HG03558 (cell line): Measurements from ENCODE around the gene FOXRED1.
A peak's percentile ranks its signal among the peaks of the same experiment; 100 is the strongest.
"Not testable (repeated sequence)": the region's sequence is repeated elsewhere in the genome, so short reads cannot be mapped to it uniquely, and the experiment has no call there.

Source experiments
- ATAC-seq: cut with Tn5 transposase; IDR thresholded peaks from one replicate; pipeline ENCODE4 v1.9.1; 2021; ENCODE audit warnings: moderate number of reproducible peaks; ENCODE audit not compliant: unreplicated experiment; ENCODE audit errors: extremely low read depth

The FOXRED1 gene

DNA sequence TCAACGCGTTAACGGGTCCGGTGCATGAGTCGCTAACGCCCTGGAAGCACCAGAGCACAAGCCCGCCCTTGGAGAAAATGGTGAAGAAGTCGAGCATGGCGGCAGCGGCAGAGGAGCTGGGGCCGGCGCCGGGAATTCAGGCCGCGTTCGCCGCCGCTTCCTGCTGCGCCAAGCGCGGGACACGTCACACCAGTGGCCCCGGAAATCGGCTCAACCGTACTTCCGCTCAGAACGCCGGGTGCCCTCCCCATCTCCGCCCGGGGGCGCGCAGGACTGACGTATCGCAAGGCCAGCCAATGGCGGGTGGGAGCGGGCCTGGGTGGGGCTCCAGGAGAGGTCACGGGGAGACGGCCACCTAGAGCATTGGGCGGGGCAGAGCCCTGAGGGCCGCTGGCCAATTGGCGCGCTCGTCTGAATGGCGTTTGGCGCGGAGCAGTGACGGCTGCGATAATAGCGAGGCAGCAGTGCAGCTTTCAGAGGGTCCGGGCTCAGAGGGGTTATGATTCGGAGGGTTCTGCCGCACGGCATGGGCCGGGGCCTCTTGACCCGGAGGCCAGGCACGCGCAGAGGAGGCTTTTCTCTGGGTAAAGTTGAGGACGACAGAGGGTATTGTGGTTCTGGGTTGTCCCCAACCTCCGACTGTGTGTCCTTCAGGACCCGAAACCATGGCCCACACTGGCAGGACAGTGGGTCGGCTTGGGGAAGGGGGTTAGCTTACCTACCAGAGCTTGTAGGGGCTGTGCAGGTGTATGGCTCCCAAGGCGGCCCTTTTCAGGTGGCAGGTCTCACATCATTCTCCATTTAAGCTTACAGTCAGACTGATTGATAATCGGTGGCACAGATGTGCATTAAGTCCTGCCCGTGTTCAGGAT is at the start of gene FOXRED1, which contains the start of gene SRPRA:
FOXRED1 (plus strand) TSS at position 447 of the 872 bp plus-strand sequence; CDS start at position 500, 53 bp downstream.
SRPRA (minus strand) TSS at position 188 of the 872 bp plus-strand sequence; CDS start at position 97, 91 bp downstream.
- peak; percentile 96 for ATAC-seq

DNA sequence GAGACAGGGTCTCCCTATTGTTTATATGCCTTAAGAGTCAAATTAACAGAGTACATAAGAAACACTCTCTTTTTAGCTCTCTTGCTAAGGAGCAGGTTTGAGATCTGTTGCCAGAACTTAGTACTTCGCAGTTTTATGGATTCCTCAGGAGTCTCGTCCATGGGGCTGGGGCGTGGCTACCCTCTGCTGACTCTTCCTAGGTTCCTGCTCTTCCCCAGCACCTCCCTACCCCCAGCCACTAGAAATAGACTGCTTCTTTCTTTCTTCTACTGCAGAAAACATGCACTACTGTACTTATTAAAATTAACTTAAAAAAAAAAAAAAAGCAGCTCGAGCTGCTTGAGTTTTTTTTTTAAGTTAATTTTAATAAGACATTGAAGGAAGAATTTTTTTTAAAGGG is 49.4 kb upstream of the FOXRED1 start:
- ATAC-seq, result no peak

DNA sequence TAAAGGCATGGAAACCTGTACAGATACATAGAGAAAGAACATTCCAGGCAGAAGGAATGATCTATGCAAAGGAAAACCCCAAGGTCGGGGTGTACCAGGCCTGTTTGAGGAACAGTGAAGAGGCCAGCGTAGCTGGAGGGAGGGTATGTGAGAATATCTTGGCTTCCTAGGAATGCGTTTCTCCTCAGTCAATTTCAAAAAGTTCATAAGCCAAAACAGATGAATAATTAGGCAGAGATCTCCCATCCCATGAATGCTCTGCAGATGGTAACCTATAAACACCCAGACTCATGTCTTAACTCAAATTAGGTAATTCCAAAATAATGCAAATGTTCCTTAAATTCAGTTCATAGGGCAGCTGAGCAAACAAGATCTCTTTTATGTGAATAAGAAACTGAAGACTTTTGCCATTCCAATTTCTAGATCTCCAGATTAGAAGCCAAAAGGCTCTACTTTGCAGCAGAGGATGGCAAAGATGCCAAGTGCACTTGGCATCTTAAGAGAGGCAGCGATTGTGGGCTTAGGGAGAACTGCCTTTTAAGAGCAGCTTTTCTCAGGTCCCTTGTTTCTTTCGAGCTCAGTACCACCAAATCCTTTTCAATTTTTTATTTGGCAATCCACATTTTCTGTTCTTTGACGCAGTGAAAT is 44.2 kb upstream of the FOXRED1 start:
- no peak for ATAC-seq

DNA sequence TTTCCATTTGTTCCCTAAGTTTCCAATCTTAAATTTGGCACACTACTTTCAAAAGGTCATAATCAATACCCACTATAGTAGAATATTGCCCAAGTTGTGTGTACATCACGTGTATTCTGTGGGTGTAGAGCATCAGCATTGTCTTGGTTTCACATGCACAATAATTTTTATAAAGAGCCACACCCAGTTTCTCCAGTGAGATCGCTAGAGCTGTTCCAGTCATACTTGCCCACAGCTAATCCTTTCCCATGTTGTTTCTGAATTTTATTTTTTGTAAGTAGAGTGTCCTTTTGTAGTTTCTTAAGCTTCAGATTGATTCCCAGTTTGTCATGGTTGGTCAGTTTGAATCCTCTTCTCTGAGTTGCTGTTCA is 43.7 kb upstream of the FOXRED1 start:
- no peak for ATAC-seq

DNA sequence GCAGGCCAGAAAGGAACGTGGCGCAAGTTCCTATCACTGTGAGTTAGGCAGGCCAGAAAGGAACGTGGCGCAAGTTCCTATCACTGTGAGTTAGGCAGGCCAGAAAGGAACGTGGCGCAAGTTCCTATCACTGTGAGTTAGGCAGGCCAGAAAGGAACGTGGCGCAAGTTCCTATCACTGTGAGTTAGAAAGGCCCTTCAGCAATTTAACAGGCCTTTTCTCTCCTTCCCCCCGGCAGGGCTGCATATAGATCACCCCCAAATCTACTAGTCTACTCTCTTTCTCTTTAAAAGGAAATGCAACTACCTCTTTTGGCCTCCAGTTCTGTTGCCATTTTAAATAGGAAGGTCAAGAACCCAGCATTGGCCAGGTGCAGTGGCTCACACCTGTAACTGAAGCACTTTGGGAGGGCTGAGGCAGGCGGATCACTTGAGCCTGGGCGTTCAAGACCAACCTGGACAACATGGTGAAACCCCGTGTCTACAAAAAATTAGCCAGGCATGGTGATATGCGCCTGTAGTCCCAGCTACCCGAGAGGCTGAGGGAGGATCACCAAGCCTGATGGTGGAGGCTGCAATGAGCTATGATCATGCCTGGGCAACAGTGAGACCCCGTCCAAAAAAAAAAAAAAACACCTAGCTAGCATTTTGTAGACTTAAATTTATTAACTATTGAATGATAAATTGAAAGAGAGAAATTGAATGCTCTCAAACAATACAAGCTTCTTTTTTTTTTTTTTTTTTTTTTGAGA is 42.4 kb upstream of the FOXRED1 start:
- ATAC-seq, result no peak

DNA sequence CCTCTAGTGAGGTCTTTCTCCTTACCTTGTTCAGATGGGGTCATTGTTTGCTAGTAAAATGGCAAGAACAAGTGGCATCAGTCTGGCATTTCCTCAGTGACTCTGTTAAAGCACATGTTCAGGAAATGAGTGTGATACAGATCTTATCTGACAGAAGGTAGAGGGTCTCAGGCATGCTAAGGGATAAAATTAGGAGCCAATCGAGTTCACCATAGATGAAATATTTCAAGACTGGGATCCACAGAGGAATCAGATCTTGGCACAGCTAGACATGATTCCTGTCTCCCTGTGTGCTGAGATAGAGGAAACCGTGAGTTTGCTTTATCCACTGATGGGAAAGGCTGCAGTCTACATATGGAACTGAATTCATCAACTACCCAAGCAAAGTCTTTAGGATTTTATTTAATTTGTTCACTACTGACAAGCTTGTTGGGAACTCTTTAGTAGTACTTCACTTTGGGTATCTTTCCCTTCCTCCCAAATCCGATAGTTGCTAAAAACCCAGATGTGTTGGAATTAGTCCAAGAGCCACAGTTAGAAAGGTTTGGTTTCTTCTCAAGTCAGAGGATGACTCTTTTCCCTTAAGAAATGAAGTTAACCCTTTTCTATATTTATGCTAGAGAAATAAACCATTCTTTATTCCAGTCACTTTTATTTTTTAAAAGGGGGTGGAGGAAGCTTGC is 39.0 kb upstream of the FOXRED1 start:
- ATAC-seq, result no peak

DNA sequence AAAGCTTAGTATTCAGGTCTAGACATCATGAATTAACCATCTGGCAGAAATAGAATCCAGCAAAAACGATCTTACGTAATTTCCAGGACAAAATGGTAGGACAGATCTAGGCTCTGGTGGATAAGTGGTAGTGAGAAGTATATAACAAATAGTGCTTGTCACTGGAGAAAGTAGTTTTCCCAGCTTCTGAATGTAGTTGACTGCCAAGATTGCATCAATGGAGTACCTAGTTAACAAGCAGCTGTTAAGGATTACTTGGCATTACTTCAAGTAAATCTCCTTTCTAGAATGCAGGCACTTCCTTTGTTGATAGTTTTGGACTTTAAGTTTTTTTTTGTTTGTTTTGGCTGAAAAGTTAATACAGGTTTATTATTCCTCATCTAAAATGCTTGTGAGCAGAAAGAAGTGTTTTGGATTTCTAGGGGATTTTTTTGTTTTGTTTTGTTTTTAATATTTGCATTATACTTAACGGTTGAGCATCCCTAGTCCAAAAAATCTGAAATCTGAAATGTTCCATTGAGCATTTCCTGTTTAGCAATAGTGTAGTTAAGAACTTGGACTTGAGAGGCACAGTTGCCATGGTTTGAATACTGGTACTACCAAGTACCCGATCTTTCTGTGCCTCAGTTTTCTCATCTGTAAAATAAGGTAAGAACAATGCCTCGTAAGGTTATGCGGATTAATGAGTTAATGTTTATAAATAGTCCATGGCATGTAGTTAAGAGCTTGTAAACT is 37.1 kb upstream of the FOXRED1 start:
- no peak for ATAC-seq

DNA sequence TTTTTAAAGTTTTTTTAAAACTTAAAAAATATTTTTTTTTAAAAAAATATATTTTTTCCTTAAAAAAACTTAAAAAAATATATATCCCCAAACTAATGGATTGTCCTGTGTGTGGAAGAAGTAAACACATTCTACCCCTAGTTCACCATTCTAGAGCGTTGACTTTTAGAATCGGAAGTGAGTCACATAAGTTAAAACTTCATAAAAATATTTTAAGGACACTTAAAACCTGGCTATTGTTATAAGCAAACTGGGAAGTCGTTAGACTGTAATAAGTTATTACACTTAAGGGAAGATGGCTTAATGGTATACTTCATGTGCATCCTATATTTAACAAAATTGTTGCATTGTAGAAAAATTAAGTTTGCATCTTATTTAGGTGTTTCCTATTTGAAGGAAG is 36.3 kb upstream of the FOXRED1 start:
- no peak for ATAC-seq

DNA sequence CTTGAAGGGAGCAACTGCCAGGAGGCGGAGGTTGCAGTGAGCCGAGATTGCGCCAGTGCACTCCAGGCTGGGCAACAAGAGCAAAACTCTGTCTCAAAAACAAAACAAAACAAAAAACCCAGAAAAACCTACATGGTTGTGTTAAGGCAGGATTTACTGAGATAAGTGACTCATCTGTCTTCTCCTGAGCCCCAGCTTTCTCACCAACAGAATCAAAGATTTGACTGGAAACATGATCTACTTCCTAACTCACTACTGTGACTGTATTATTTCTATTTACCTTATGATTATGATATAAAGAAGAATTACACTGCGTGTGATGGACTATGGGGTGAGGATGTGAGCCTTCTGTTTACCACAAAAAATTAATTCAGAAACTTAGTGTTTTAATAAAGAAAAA is 35.6 kb upstream of the FOXRED1 start:
- ATAC-seq, result no peak

DNA sequence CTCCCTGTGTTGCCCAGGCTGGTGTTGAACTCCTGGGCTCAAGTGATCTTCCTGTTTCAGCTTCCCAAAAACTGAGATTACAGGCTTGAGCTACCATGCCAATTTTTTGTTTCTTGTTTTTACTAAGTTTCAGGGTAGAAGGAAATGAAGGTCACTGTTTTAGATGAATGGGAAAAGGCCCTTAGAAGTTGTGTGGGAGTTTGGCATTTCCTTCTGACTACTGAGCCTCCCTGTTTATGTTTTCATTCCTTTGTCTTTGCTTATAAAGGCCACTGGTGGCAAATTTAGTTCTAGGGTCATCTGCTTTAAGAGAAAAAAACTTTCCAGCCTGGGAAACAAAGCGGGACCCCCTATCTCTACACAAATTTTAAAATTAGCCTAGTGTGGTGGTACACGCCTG is 22.3 kb upstream of the FOXRED1 start:
- no peak for ATAC-seq

DNA sequence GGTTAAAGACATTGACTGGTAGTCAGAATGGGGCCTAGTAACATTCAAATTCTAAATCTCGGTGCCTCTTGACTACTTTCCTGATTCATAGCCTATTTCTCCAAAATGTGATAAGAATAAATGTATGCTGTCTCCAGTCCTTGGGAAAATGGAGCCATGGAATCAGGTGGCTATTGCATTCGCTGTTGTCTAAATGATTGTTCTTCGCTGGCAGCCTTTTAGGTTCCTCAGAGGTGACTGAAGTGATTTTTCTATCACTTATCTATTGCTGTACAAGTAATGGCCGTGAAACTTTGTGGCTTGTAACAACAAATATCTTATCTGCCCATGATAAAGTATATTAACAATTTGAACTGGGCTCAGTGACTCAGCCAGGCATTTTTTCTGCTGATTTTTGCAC is 15.7 kb upstream of the FOXRED1 start:
- ATAC-seq, result no peak

DNA sequence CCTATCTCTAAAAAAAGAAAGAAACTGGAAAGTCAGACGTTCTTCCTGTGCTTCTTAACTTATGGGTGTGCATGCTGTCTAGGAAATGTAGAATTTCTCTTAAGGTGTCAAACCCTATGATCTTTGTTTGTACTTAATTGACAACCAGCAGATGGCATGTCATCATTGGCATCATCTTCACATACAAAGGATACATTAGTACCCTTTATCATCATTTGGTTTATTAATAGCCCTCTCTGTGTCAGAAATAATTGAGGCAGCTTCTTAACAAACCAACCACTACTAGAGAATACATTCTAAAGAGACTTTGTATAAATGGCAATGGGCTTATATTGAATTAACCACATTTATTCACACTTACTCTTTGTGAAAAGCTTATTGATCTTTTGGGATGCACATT is 14.1 kb upstream of the FOXRED1 start:
- no peak for ATAC-seq

DNA sequence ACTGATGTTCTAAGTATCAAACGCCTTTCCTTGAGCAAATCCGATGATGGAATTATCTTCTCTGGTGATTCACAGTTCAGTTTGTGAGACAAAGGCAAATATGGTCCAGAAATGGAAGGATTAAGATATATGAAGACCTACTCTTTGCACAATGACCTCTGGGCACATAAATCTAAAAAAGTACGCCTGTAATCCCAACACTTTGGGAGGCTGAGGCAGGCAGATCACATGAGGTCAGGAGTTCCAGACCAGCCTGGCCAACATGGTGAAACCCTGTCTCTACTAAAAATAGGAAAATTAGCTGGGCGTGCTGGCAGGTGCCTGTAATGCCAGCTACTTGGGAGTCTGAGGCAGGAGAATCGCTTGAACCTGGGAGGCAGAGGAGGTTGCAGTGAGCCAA is 13.4 kb upstream of the FOXRED1 start:
- ATAC-seq, result not testable (repeated sequence)

DNA sequence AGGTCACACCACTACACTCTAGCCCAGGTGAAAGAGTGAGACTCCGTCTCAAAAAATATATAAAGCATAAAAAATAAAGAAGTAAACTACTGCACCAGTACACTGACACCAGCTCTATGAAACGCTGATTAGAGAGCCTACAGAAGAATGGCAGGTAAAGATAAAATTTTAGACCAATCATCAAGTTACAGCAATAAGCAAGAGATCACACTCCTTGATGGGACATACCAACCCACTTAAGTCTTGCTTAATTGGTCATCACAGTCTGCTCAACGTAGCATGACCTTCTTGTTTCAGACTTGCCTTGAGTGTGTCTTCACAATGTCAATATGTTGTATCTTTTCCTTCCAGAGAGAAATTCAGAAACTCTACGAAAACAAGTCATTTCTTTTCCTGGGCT is 12.7 kb upstream of the FOXRED1 start:
- ATAC-seq, result no peak

DNA sequence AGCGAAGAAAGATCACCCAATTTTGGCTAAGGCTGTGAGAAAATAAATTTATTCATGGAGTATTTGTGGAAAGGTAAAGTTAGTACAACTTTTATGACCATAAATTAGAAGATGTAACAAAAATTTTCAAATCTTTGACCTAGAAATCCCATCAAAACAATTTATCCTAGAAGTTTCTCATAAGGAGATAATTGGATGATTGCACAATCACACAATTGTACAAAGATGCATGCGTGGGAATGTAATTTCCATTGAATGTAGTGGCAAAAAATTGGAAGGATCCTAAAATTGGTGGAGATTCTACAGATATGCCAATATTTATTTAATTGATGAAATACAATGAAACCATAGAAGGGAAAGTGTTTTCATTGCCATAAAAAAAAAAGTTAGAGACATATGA is 11.8 kb upstream of the FOXRED1 start:
- ATAC-seq, result no peak

DNA sequence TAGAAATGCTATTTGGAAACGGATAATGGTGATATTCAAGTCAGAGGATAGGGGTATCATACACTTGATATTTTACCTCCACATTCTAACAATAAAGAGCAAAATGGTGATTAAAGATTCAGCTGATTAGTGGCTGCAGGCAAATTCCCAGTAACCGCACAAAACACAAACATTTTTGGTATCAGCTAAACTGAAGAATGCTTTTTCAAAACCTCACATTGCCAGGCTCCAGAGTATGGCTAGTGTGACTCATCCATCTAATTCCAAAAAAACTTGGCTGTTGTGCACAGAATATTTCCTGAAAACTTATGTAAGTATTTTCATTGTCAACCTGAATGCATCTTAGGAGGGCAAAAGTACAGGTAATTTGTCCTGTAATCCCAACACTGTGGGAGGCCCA is 11.2 kb upstream of the FOXRED1 start:
- ATAC-seq, result no peak

DNA sequence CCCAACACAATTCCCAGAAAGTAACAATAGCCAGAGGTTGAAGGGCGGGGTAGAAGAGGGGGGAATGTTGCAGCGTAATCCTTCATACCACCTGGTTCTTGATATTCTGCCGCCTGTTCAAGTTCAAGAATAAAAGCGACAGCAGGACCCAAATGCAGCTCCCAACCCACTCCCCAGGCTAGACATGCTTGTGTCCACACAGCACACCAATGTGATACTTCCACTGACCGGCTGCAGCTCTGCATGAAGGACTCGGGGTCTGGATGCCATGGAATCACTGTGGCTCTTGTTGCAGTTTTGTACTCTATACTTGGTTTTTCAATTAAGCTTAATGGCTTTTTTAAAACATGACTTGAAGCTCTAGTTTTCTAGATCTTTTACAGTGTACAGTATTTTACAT is 6.7 kb upstream of the FOXRED1 start:
- no peak for ATAC-seq

DNA sequence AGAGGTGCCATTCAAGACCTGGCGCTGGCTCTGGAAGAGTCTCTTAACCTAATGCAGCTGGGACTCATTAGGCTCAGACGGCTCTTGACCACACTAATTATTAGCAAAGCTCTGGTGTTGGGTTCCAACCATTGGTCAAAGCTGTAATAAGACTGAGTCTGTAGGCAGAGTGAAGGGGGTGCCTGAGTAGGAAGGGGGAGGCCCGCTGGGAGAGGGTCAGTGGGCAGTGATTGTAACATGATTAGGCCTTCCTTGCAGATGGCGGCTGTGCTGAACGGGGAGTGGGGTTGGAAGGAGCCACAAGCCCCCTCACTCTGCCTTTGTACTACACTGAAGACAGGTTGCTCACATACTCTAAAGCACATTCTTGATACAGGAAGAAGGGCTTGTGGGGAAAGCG is 5.5 kb upstream of the FOXRED1 start:
- ATAC-seq, result no peak

DNA sequence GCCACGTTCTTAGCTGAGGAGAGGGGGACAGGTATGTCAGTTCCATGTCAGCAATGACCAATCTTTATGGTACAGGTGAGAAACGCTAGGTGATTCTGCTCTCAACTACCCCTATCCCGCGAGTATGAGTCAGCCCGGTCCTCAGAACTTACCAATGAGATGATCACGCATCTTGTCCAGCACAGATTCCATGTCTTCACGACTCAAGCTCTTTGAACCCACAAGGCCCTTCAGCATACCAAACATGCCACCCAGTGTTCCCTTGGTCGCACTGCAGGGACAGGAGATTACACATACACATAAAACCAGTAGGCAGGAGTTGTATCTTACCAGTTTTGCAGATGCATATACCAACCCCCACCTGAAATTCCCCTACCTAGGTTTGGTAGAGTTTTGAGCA is 3.1 kb upstream of the FOXRED1 start:
- no peak for ATAC-seq

DNA sequence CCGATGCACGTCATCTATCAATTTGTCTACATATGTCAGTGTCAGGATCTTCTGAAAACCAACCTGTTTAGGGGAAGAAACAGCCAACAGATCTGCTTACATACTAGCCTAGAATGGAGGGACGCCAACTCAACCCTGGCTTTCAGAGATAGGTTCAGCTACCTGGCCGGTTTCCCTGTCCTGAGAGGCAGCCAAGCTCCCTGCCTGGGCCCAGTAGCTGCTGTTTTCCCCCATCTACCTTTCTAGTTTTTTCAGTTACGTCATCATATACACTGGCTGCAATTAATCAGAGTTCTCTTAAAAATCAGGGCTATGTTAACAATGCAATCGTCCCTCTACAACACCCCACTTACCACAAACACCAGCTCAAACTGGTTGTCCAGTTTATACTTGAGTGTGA is 1.3 kb upstream of the FOXRED1 start:
- ATAC-seq, result no peak
